GM12892 (cell line): Measurements from ENCODE around the gene LYRM7.

Experiments
- POLR2A ChIP-seq: IDR thresholded peaks from 2 replicates; pipeline ENCODE4 v1.6.1; 2011; ENCODE audit warnings: low read depth, low read length, control low read depth
- POLR2AphosphoS5 ChIP-seq: IDR thresholded peaks from 2 replicates; pipeline ENCODE4 v1.6.1; 2011; ENCODE audit warnings: low read depth, low read length, control low read depth

- TF ChIP-seq POLR2A (no peak), POLR2AphosphoS5 (no peak)
These were observed 7.2 kb upstream of the LYRM7 start for GRCh38 chr5:131163276-131164119.
